HG03045 (cell line): ENCODE measurements around the gene PDE4DIP.
"Not testable (repeated sequence)": the region's sequence is repeated elsewhere in the genome, so short reads cannot be mapped to it uniquely, and the experiment has no call there.

Source experiments
- ATAC-seq: cut with Tn5 transposase; IDR thresholded peaks from one replicate; pipeline ENCODE4 v1.9.1; 2021; ENCODE audit warnings: mild to moderate bottlenecking, moderate library complexity; ENCODE audit not compliant: unreplicated experiment

Gene PDE4DIP

GRCh38 chr1:148844220-148844619 is at the start of gene PDE4DIP:
Gene PDE4DIP (plus strand): TSS chr1:148844428. CDS start chr1:148844775, 347 bp downstream.
- not testable (repeated sequence) for ATAC-seq

GRCh38 chr1:148808268-148808928 is 35.8 kb upstream of the PDE4DIP start:
- ATAC-seq: not testable (repeated sequence)

GRCh38 chr1:148808929-148809283 is 35.3 kb upstream of the PDE4DIP start:
- not testable (repeated sequence) for ATAC-seq

- ATAC-seq: not testable (repeated sequence)
Measured at GRCh38 chr1:148822180-148822579, 22.0 kb upstream of the PDE4DIP start.

DNA sequence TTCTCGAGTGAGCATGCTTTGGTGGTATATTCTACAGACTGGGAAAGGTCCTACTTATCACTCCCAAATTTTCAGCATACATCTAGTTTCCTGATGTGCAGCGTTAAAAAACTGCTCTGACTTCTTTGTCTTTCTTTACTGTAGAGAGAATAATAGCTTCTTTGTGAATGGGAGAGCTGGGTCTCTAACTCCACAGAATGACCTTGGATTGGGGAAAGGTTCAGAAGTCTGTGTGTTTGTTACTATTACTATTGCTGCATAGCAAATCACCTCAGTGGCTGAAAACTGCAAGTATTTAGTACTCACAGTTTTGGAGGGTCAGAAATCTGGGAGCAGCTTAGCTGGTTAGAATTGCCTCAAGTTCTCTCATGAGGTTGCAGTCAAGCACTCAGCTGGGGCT is 20.4 kb upstream of the PDE4DIP start:
- not testable (repeated sequence) for ATAC-seq

DNA sequence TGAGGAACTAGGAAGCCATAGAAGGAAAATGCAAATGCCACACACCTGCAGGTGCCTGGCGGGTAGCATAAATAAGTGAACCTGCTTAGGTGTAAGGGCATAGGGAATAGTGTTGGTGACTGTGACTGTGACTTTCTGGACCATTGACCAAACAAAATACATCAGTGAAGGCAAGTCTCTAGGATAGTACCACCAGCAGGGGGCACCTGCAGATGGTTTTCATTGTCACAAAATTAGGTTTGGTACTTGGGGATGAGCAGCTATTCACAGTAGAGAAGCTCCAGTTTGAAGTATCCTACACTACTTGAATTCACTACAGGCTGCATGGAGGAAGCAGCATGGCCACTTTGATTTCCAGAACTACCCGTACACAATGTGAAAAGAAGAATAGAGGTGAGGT is 19.2 kb upstream of the PDE4DIP start:
- not testable (repeated sequence) for ATAC-seq

DNA sequence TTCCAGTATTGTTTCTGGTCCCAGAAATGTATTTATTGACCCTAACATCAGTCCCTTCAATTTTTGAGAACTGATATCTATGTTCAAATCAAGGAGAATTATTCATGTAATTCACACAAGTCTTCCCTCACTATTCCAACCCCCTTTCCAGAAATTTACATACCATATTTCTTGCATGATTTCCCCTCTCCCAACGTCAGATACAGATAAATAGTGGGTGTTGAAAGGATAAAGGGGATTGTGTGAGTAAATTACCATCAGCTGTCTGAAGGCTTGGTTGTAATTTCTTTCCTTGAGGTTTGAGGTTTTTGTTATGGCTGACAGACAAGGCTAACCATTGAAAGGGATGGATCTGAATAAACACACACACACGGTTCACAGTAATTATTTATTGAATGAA is 15.7 kb upstream of the PDE4DIP start:
- ATAC-seq: not testable (repeated sequence)

GRCh38 chr1:148828962-148829361 is 15.3 kb upstream of the PDE4DIP start:
- not testable (repeated sequence) for ATAC-seq

DNA sequence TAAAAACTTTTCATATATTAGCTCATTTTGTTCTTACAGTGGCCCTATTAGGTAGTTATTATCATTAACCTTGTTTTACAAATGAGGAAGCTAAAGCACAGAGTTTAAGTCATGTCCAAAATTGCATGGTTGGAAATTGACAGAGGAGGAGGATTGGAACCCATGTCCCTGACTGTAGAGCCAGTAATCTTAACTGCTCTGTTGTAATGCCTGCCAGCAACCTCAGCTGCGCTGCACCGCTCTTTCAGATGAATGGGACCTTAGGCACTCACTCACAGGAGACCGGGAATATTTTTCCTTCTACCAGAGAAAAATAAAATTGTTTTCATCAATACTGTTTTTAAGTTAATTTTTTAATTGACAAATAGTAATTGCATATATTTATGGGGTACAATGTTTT is 14.9 kb upstream of the PDE4DIP start:
- ATAC-seq: not testable (repeated sequence)

DNA sequence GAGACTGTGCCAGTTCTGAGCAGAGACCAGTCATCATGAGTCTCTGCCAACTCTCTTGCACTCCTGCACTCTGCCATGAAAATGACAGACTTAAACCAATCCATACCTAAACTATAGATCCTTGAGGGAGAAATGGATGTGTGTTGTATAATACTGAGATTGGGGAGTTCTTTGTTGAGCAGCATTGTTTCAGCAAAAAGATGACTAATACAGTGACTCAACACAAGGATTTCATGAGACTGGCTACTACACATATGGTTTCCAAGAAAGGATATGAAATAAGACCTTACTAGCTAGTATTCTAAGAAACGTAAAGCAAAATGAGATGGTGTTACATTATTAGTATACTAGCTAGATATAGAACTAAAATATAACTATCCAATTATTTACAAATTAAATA is 3.0 kb upstream of the PDE4DIP start:
- not testable (repeated sequence) for ATAC-seq

DNA sequence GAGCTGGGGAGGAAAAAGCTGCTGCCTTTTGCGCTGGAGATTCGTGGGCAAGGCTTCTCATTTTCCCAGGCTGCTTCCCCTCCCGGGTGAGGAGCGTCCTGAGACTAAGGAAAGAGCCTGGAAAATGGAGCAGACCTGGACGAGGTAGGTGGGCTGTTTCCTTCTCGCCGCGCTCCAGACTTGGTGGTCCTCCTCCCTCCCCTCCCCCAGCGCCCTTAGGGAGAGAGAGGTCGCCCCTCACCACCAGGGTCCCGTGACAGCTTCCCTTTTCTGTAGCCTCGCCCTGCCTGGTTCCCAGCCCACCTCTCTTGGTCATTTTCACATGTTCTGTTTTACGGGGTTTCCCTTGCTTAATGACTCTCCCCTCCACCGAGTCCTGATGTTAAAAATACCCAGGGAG is 423 bp downstream of the PDE4DIP start:
- ATAC-seq: not testable (repeated sequence)

- ATAC-seq: not testable (repeated sequence)
Measured at GRCh38 chr1:148845068-148845467, 840 bp downstream of the PDE4DIP start.

- ATAC-seq: not testable (repeated sequence)
Measured at GRCh38 chr1:148850347-148850746, 6.1 kb downstream of the PDE4DIP start.

- ATAC-seq: not testable (repeated sequence)
Measured at GRCh38 chr1:148850840-148851239, 6.6 kb downstream of the PDE4DIP start.

DNA sequence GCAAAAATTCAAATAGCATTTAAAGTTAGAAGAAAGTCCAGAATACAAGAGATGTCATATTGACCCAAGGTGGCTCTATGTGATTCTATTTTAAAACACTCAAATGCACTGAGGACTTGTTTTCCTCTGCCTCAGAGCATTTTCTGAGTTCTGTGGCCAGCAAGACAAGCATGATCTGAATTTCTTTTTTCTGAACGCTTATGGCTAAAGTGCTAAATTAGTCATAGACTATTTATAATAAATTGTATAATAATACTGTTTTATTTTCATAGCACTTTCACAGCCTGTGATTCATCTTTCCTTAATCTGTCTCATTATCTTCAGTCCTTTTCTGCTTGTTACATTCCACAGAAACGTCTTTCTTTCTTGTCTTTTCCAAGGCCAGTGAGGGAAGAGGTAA is 7.5 kb downstream of the PDE4DIP start:
- ATAC-seq: not testable (repeated sequence)

- ATAC-seq: not testable (repeated sequence)
Measured at GRCh38 chr1:148853363-148853762, 9.1 kb downstream of the PDE4DIP start.

DNA sequence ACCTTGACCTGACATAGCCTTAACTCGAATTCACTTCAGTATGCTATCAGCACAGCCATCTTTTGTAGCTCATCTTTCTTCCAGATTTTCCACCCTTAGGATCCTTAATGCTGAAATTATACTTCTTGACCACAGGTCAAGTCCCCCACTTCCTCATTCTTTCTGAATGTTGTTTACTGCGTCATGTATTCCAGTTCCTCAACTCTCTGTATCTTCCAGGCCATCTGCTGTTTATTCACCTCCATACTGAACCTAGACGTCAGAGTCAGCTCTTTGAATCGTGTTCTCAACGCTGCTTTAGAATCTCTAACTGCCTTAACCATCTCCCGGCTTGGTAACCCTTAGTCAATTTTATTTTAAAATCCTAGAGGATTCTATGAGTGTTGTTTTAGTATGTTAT is 9.8 kb downstream of the PDE4DIP start:
- not testable (repeated sequence) for ATAC-seq

- ATAC-seq: not testable (repeated sequence)
Measured at GRCh38 chr1:148855367-148855766, 11.1 kb downstream of the PDE4DIP start.

GRCh38 chr1:148860049-148860448 is 15.8 kb downstream of the PDE4DIP start:
- not testable (repeated sequence) for ATAC-seq

DNA sequence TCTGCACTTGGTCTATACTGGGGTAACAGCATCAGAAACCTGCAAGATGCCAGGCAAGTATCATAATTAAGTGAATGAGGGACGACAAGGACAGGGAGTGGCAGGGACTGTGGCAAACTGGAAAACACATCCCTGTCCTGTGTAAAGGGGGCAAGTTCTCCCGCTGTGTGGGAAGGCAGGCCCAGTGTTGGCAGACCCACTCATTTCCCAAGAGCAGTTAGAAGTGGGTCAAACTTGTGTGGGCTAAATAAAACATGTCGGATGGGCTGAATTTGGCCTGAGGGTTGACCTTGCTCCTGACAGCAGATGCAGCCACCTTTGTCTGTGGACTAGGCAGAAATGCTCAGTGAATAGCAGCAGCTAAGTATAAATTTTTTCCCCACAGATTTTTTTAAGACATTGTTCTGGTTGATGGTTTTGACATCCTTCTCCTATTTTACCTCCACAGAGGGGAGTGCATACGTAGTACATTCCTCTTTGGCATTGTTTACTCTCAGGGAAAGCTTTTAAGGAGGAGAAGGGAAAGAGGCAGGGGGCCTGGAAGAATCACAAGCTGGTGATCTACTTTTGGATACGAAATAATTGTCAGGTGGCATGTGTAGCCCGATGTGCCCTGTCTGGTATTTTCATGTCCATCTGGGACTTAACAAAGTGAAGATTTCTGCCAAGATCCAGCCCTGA is 16.5 kb downstream of the PDE4DIP start:
- not testable (repeated sequence) for ATAC-seq

GRCh38 chr1:148862590-148862989 is 18.4 kb downstream of the PDE4DIP start:
- ATAC-seq: not testable (repeated sequence)

GRCh38 chr1:148868924-148869633 is 24.9 kb downstream of the PDE4DIP start:
- not testable (repeated sequence) for ATAC-seq
